Measurements from ENCODE around the gene ATF3.
A peak's percentile ranks its signal among the peaks of the same experiment; 100 is the strongest.
"Not testable (repeated sequence)": the region's sequence is repeated elsewhere in the genome, so short reads cannot be mapped to it uniquely, and the experiment has no call there.

ATF3 gene

DNA sequence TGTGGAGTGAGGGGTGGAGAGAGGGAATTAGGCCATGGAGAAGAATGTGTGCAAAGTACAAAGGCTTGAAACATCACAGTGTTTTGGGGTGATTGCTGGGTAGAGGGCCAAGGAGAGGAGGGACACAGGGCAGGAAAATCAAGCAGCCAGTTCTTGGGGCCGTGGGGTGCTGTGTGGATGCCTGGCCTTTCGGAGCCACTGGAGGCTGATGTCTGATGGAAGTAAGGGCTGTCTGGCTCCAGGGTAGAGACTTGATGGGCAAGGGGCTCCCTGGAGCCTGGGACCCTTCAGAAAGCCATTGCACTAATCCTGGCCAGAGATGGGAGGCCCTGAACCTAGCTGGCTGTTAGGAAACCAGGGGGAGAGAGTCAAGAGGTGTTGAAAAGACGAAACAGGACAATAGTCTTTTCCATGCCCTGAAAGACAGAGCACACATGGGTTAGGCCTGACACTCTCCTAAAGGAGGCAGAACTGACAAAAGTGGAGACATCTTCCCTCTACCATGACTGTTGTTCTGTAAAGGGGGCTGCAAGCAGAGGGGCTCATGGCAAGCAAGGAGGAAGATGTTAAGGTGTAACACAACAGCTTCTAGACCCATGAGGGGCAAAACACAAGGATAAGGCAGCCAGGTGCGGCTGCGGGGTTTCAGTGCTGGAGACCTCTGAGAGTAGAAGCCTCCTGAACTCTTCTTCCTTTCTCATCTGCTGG lies 21.0 kb downstream of the ATF3 start:
- DNase-seq, result no peak

- DNase-seq, result peak; percentile 55
Observed at GRCh38 chr1:212630158-212630900, 21.8 kb downstream of the ATF3 start.

DNA sequence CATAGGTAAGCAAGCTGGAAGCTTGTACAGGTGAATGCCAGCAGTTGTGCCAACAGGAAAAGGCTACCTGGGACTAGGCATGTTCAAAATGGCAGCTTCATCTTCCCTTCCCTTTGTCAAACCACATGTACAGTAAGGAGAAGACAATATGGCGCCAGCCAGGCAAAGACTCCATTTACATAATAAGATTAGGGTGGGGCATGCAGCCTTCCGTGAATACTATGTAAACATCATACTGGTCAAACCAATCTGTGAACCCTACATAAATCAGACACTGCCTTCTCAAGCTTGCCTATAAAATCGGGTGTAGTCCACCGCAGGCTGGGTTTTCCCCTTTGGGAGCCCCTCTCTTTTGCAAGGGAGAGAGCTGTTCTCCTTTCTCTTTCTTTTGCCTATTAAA lies 24.6 kb downstream of the ATF3 start:
- DNase-seq, result no peak

GRCh38 chr1:212634252-212634651 lies 25.7 kb downstream of the ATF3 start:
- DNase-seq, result no peak

DNA sequence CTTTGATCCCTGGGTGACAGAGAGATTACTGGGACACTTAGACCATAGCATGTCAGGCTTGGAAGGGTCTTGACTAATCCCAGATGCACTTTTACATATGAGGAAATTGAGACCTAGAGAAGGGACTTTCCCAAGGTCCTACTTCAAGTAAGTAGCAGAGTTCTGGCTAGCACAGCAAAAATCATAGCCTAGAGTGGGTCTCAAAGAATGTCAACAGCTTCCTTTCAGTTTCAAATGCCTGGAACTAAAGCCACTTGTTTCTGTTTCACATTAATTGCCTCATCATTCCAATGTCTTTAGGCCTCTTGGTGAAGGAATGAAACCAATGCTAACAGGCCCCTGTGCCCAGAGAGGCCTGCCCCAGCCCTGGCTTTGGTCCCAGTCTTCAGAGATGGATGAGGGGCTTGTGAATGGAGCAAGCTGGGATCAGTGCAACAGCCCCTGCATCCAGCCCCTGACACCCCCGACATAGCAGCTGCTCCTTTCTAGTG lies 26.6 kb downstream of the ATF3 start:
- peak; percentile 69 for DNase-seq

GRCh38 chr1:212637902-212638301 lies 29.3 kb downstream of the ATF3 start:
- DNase-seq, result no peak

DNA sequence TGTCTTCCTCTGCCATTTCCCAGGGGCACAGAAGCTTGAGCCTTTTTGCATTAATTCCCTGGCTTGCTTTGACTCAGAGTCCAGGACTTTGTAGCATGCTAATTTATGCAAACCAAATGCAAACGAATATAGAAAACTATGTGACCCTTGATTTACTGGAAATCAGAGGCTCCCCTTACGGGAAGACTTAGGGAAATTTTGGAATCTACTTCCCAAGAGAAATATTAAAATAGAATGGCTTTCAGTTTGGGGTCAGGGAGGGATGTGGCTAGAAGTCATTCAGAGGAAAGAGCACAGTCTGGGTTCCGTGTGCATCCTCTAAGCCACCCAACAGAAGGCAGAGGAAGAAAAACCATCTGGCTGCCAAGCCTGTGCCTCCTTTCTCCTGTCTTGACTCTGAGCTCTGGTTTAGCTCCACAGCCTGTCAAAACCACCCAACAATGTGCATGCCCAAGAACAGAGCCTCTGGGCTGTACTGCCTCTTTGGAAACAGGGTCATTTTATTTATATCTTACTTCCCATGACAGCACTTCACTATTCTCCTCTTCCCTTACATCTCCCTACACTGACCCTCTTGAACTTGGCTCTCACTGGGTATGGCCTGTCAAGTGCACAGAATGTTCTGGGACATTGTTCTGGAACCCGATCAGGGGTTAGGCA lies 30.1 kb downstream of the ATF3 start:
- no peak for DNase-seq

DNA sequence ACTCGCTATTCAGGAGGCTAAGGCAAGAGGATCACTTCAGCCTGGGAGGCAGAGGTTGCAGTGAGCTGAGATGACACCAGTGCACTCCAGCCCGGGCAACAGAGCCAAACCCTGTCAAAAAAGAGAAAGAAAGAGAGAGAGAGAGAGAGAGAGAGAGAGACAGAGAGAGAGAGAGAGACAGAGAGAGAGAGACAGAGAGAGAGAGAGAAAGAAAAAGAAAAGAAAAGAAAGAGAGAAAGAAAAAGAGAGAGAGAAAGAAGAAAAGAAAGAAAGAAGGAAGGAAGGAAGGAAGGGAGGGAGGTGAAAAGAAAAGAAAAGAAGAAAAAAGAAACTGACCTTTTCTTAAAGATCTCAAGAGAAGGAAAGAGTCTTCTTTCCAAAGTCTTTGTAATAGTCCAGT lies 31.0 kb downstream of the ATF3 start:
- DNase-seq, result not testable (repeated sequence)

DNA sequence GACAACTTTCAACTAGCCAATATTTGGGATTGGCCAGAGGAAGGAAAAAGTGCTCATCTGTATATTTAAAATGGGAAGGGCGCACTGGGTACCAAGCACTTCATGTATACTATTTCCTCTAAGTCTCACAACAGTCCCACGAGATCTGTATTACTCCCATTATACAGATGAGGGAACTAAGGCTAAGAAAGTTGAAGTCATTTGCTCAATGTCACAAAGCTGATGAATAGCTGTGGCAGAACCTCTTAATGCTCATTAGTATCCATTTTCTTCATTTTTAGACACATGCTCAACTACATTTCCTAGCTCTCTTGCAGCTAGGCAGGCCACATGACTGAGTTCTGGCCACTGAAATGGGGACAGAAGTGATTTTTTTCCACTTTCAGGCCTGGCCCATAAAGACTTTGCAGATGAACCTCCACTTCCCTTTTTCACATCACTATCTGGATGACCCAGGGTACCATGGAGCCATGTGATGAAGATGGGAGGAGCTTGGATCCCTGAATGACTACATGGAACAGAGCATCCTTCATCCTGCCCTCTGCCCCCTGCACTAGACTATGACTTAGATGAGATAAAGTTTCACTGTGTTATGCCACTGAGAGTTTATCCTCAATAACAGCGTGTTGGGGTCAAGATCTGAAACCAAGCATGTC lies 31.8 kb downstream of the ATF3 start:
- no peak for DNase-seq

DNA sequence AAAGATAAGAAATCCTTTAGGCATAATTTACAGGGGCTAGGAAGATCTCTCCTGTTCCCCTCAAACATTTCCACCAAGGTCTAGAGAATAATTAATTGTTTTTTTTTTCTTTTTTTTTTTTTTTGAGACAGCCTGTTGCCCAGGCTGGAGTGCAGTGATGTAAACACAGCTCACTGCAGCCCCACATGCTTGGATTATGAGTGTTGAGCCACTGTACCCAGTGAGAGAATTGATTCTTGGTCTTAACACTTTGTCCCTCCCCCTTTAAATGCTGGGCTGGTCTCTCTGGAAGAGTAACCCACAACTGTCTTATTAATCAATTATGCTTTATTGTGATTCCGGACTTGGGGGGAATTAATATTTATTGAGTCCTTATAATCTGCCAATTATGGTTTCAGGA lies 33.4 kb downstream of the ATF3 start:
- no peak for DNase-seq

- DNase-seq, result no peak
Observed at GRCh38 chr1:212643877-212644276, 35.3 kb downstream of the ATF3 start.

- DNase-seq, result no peak
Observed at GRCh38 chr1:212644866-212645545, 36.4 kb downstream of the ATF3 start.

GRCh38 chr1:212645546-212646543 lies 37.3 kb downstream of the ATF3 start:
- no peak for DNase-seq

GRCh38 chr1:212646588-212646987 lies 38.0 kb downstream of the ATF3 start:
- no peak for DNase-seq

DNA sequence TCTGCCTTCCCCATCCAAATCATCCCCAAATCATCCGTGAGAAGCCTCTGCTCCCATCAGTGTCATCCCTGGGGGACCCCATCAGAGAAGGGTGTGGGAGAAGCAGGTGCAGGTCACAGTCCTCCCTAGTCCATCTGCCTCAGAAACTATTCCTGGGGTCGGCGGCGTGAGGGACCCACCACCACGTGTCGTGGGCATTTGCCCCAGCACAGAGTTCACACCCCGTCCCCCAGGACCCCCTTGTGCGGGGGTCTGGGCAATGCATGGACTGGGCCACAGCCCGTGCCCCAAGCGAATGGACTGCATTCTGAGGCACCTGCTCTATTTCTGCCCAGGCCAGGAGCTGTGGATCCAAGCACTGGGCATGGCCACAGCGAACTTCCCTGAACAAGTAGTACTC lies 38.4 kb downstream of the ATF3 start:
- no peak for DNase-seq

DNA sequence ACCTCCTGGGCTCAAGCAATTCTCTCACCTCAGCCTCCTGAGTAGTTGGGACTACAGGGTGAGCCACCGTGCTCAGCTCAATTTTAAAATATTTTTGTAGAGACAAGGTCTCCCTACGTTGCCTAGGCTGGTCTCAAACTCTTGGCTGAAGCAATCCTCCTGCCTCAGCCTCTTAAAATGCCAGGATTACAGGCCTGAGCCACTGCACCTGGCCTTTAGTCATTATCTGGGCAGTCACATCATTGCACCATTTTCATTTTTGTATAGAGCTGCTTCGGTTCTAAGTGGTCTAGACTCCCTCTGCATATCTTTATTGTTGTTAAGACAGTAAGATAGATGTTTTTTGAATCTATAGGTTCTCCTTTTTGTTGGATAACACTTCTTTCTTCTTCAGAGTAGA lies 39.9 kb downstream of the ATF3 start:
- DNase-seq, result no peak

GRCh38 chr1:212649020-212649419 lies 40.5 kb downstream of the ATF3 start:
- no peak for DNase-seq

DNA sequence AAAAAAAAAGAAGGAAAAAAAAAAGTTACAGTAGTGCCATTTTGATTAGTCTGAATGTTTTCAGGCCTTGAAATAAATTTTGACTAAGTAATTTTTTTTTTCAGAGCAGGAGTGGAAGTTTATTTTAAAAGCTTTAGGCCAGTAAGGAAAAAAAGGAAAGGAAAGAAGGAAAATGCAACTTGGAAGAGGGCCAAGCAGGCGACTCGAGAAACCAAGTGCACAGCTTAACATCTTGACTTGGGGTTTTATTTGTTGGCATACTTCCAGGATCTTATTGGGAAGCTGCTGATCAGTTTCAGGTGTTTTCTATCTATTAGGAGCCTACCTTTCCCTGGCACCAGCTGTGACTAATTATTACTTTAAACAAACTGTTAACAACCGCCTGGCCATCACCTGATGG lies 41.7 kb downstream of the ATF3 start:
- no peak for DNase-seq

DNA sequence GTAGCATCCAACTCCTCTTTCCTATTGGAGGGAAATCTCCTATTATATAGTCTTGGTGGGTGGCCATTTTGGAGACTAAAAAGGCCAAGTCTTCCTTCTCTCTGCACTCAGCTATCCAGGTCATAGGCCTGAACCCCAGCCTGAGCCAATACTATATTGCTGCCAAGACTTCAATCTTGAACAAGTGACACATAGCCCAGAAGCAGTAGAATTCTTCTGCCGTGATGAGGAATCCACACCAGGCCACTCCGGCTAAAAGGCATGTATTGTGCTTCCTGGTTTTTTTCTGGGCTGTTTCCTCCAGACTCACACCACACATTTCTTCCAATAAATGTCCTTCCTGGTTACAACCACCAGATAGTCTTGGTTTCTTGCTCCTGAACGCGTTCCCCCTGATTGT lies 43.0 kb downstream of the ATF3 start:
- DNase-seq, result no peak

- no peak for DNase-seq
Observed at GRCh38 chr1:212651977-212652376, 43.4 kb downstream of the ATF3 start.

DNA sequence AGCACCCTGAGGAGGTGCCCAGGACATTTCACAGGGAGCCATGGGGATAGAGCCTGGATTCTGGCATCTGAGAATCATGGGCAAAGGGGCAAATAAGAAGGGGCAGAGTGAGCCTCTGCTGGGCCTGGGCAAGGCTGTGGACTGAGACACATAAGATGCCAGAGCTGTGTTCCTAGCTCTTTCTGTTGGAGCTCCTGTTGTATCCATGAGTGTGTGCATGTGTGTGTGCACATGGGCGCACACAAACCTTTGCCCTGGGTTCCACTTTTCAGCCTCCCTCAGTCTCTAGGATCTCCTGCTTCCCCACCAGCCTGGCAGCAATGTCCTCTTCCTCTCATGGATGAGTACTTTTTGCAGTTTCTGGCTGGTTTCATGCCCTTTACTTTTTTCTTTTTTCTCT lies 44.0 kb downstream of the ATF3 start:
- no peak for DNase-seq

Data from left hindlimb (tissue), 1 donor.